ENCODE data around the gene SLC6A12.

The SLC6A12 gene

GRCh38 chr12:157644-158043 is 56.3 kb downstream of the SLC6A12 start:
- DNase-seq = no peak

GRCh38 chr12:156945-157344 is 57.0 kb downstream of the SLC6A12 start:
- no peak for DNase-seq

GRCh38 chr12:155646-156045 is 58.3 kb downstream of the SLC6A12 start:
- no peak for DNase-seq

- DNase-seq = no peak
Observed at GRCh38 chr12:155006-155405, 59.0 kb downstream of the SLC6A12 start.

- no peak for DNase-seq
Observed at GRCh38 chr12:154058-154457, 59.9 kb downstream of the SLC6A12 start.

- peak; percentile 77 to 80 for DNase-seq
Observed at GRCh38 chr12:153080-153746, 60.7 kb downstream of the SLC6A12 start.

GRCh38 chr12:152440-152839 is 61.5 kb downstream of the SLC6A12 start:
- no peak for DNase-seq

- DNase-seq = no peak
Observed at GRCh38 chr12:151579-151978, 62.4 kb downstream of the SLC6A12 start.

GRCh38 chr12:148676-149416 is 65.1 kb downstream of the SLC6A12 start:
- no peak for DNase-seq

- no peak for DNase-seq
Observed at GRCh38 chr12:147242-147641, 66.7 kb downstream of the SLC6A12 start.

- no peak for DNase-seq
Observed at GRCh38 chr12:145369-145960, 68.5 kb downstream of the SLC6A12 start.

GRCh38 chr12:144650-145284 is 69.2 kb downstream of the SLC6A12 start:
- no peak for DNase-seq

GRCh38 chr12:143964-144649 is 69.8 kb downstream of the SLC6A12 start:
- no peak for DNase-seq

- DNase-seq = no peak
Observed at GRCh38 chr12:140162-140561, 73.8 kb downstream of the SLC6A12 start.

Data from activated T-cell treated with anti-CD3 and anti-CD28 coated beads, Interleukin-2, amount 50 U/mL, for 48 hours (primary cell).